ENCODE data around the gene SPAG16. TPM values are rescaled to one million over a fixed set of nuclear protein-coding genes. Genes with fewer than 3 reads are reported as not detected.

The SPAG16 gene
- total and polyA plus RNA-seq, 2 donors (not counting 1 experiment from before 2014, with no cell fraction given): 3.4 to 8.6 TPM

GRCh38 chr2:214079032-214079431, 794.8 kb downstream of the SPAG16 start:
- no peaks in the 10 kb centered on the region for H3K27me3 ChIP-seq (replicated peaks in 1 of 4; ENCODE audit: control extremely low read depth in 1 of 4, control insufficient read depth in 3 of 4, insufficient read depth in 4 of 4, low read length in 3 of 4)
- no peaks in the 10 kb centered on the region for H3K79me2 ChIP-seq (ENCODE audit: control insufficient read depth, insufficient read depth, low read length)
- no peak overlapping the region for H3K27ac Mint-ChIP-seq
- no peaks in the 10 kb centered on the region for H4K20me1 ChIP-seq (ENCODE audit: control insufficient read depth, insufficient read depth, low read length, poor library complexity, severe bottlenecking)
- no peaks in the 10 kb centered on the region for H3K9me3 ChIP-seq (ENCODE audit: control extremely low read depth in 1 of 3, control insufficient read depth in 2 of 3, insufficient read depth in 1 of 3, low read length in 2 of 3)
- no peaks in the 10 kb centered on the region for H3K4me1 Mint-ChIP-seq
- ATAC-seq (ENCODE audit: low read depth): no peak
- no peaks in the 10 kb centered on the region for H3K27me3 Mint-ChIP-seq
- no peak overlapping the region for H3K27ac ChIP-seq (ENCODE audit: low read length in 2 of 2)
- ChIA-PET POLR2A (no interaction called here), CTCF (no interaction called here)
- no peaks in the 10 kb centered on the region for H3K36me3 ChIP-seq (replicated peaks in 1 of 2; ENCODE audit: control extremely low read depth in 1 of 2, control insufficient read depth in 1 of 2, extremely low read depth in 1 of 2, insufficient read depth in 2 of 2, low read length in 1 of 2)
- no peaks in the 10 kb centered on the region for H3K9me3 Mint-ChIP-seq (ENCODE audit: insufficient read depth)
- H3K4me3 Mint-ChIP-seq: no peak overlapping the region
- DNase-seq: no peak
- intact Hi-C loops (cut with micrococcal nuclease): no loop called here
- no peaks in the 10 kb centered on the region for H3K4me1 ChIP-seq (ENCODE audit: control insufficient read depth in 2 of 2, insufficient read depth in 2 of 2, low read length in 2 of 2)
- no peak overlapping the region for H3K9ac ChIP-seq (ENCODE audit: low read length)
- 100% methylated on average over 1 of the region's 2 CpGs for WGBS (ENCODE audit: insufficient coverage)
- H2AFZ ChIP-seq (ENCODE audit: insufficient read depth, low read depth, low read length, poor library complexity, severe bottlenecking): no peak overlapping the region
- TF ChIP-seq EZH2 (IDR thresholded peaks at IDR 0.05; ENCODE audit: borderline replicate concordance, insufficient read depth, low read depth, low read length, poor library complexity, severe bottlenecking) (no peak), CTCF (IDR thresholded peaks at IDR 0.05) (no peak)
- H3K4me2 ChIP-seq (replicated peaks; ENCODE audit: low read depth, low read length, poor library complexity, severe bottlenecking): no peak overlapping the region
- H3K4me3 ChIP-seq (ENCODE audit: control extremely low read depth in 1 of 5, extremely low read depth in 1 of 5, insufficient read depth in 1 of 5, low read depth in 2 of 5, low read length in 4 of 5): no peak overlapping the region

- CTCF ChIA-PET: no interaction called here
- Histone ChIP-seq H3K27ac (ENCODE audit: low read length in 2 of 2) (no peak overlapping the region), H2AFZ (ENCODE audit: insufficient read depth, low read depth, low read length, poor library complexity, severe bottlenecking) (no peak overlapping the region), H3K9ac (ENCODE audit: low read length) (no peak overlapping the region), H3K9me3 (ENCODE audit: control extremely low read depth in 1 of 3, control insufficient read depth in 2 of 3, insufficient read depth in 1 of 3, low read length in 2 of 3) (no peaks in the 10 kb centered on the region), H3K4me3 (ENCODE audit: control extremely low read depth in 1 of 5, extremely low read depth in 1 of 5, insufficient read depth in 1 of 5, low read depth in 2 of 5, low read length in 4 of 5) (no peak overlapping the region), H3K27me3 (replicated peaks in 1 of 4; ENCODE audit: control extremely low read depth in 1 of 4, control insufficient read depth in 3 of 4, insufficient read depth in 4 of 4, low read length in 3 of 4) (no peaks in the 10 kb centered on the region), H3K36me3 (replicated peaks in 1 of 2; ENCODE audit: control extremely low read depth in 1 of 2, control insufficient read depth in 1 of 2, extremely low read depth in 1 of 2, insufficient read depth in 2 of 2, low read length in 1 of 2) (no peaks in the 10 kb centered on the region), H3K4me2 (replicated peaks; ENCODE audit: low read depth, low read length, poor library complexity, severe bottlenecking) (no peak overlapping the region), H3K79me2 (ENCODE audit: control insufficient read depth, insufficient read depth, low read length) (no peaks in the 10 kb centered on the region), H3K4me1 (ENCODE audit: control insufficient read depth in 2 of 2, insufficient read depth in 2 of 2, low read length in 2 of 2) (no peaks in the 10 kb centered on the region), H4K20me1 (ENCODE audit: control insufficient read depth, insufficient read depth, low read length, poor library complexity, severe bottlenecking) (no peaks in the 10 kb centered on the region)
- Mint-ChIP-seq H3K4me1 (no peaks in the 10 kb centered on the region), H3K27ac (no peak overlapping the region), H3K9me3 (ENCODE audit: insufficient read depth) (no peaks in the 10 kb centered on the region), H3K4me3 (no peak overlapping the region), H3K27me3 (no peaks in the 10 kb centered on the region)
- POLR2A ChIA-PET: no interaction called here
- no peak for TF ChIP-seq EZH2 (IDR thresholded peaks at IDR 0.05; ENCODE audit: borderline replicate concordance, insufficient read depth, low read depth, low read length, poor library complexity, severe bottlenecking)
- DNase-seq (no peak), ATAC-seq (ENCODE audit: low read depth) (no peak)
- intact Hi-C loops (cut with micrococcal nuclease): no loop called here
- no CpG with 5 or more reads among the region's 1 CpG for WGBS (ENCODE audit: insufficient coverage)
Measured at GRCh38 chr2:214088536-214088935, 804.3 kb downstream of the SPAG16 start.

Measured in B cell (primary cell).